Suppressor macrophage treated with lipopolysaccharide for 1 hour (primary cell): ENCODE data around the gene PRPF38A.

Experiments used
- DNase-seq, 3 donors: peaks; one replicate each; pipeline ENCODE4 v3.0.0-alpha.2; 2020 to 2022

The PRPF38A gene

DNA sequence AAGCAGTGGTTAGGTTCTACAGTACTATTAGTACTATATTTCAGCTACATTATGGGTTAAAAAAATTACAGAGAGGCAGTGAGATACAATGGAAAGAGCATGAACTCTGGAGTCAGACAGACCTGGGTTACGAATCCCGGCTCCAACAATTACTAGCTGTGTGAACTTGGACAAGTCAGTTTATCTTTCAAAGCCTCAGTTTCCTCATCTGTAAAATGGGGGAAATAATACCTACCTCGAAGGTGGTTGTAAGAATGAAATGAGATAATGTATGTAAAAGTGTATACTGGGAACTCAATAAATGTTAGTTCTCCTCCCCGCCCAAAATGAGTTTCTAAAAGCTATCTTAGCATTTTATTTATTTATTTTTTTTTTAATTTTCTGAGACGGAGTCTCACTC, 59.5 kb downstream of the PRPF38A start:
- no peak for DNase-seq

- no peak for DNase-seq
Measured at GRCh38 chr1:52469108-52469507, 64.7 kb downstream of the PRPF38A start.
